Activated T-cell treated with anti-CD3 and anti-CD28 coated beads, Interleukin-2, amount 50 U/mL, for 24 hours (primary cell): ENCODE measurements around the gene LIG1.

Experiments used
- DNase-seq: peaks from one replicate; pipeline ENCODE4 v3.0.0-alpha.2; 2020
- H3K27ac Mint-ChIP-seq: 2 replicates; pipeline ENCODE4 v1.8.0; 2020; ENCODE audit warnings: mild to moderate bottlenecking, mixed read lengths
- H3K27me3 Mint-ChIP-seq: 2 replicates; pipeline ENCODE4 v1.8.0; 2020; ENCODE audit warnings: mixed read lengths
- H3K36me3 Mint-ChIP-seq: 2 replicates; pipeline ENCODE4 v1.8.0; 2020; ENCODE audit warnings: low read depth, mixed read lengths
- H3K4me1 Mint-ChIP-seq: 2 replicates; pipeline ENCODE4 v1.8.0; 2020; ENCODE audit warnings: low read depth, mixed read lengths
- H3K4me3 Mint-ChIP-seq: 2 replicates; pipeline ENCODE4 v1.8.0; 2020; ENCODE audit warnings: mild to moderate bottlenecking, moderate library complexity, mixed read lengths
- H3K9me3 Mint-ChIP-seq: 2 replicates; pipeline ENCODE4 v1.8.0; 2020; ENCODE audit warnings: mixed read lengths

Gene LIG1

GRCh38 chr19:48192750-48193149, 22.6 kb upstream of the LIG1 start:
- DNase-seq: no peak
- H3K36me3 Mint-ChIP-seq: peaks cover 39% of the 10 kb centered on the region
- H3K4me1 Mint-ChIP-seq: peaks cover 8% of the 10 kb centered on the region
- no peaks in the 10 kb centered on the region for H3K27me3 Mint-ChIP-seq
- no peak overlapping the region for H3K27ac Mint-ChIP-seq
- no peaks in the 10 kb centered on the region for H3K9me3 Mint-ChIP-seq
- no peak overlapping the region for H3K4me3 Mint-ChIP-seq

- Mint-ChIP-seq H3K4me3 (no peak overlapping the region), H3K9me3 (no peaks in the 10 kb centered on the region), H3K4me1 (peaks cover 8% of the 10 kb centered on the region), H3K27ac (peak overlapping the region; percentile 59), H3K27me3 (no peaks in the 10 kb centered on the region), H3K36me3 (peaks cover 39% of the 10 kb centered on the region)
- no peak for DNase-seq
Measured at GRCh38 chr19:48190885-48191284, 20.7 kb upstream of the LIG1 start.

GRCh38 chr19:48190288-48190884, 20.2 kb upstream of the LIG1 start:
- Mint-ChIP-seq H3K4me3 (no peak overlapping the region), H3K9me3 (no peaks in the 10 kb centered on the region), H3K4me1 (peaks cover 8% of the 10 kb centered on the region), H3K36me3 (peaks cover 39% of the 10 kb centered on the region), H3K27me3 (no peaks in the 10 kb centered on the region), H3K27ac (peak overlapping the region; percentile 59)
- DNase-seq: peak; percentile 69

GRCh38 chr19:48186541-48186991, 16.4 kb upstream of the LIG1 start:
- peaks cover 3% of the 10 kb centered on the region for H3K9me3 Mint-ChIP-seq
- H3K27me3 Mint-ChIP-seq: no peaks in the 10 kb centered on the region
- no peak overlapping the region for H3K4me3 Mint-ChIP-seq
- peaks cover 8% of the 10 kb centered on the region for H3K4me1 Mint-ChIP-seq
- no peak overlapping the region for H3K27ac Mint-ChIP-seq
- H3K36me3 Mint-ChIP-seq: peaks cover 58% of the 10 kb centered on the region
- DNase-seq: no peak

GRCh38 chr19:48186015-48186414, 15.9 kb upstream of the LIG1 start:
- H3K36me3 Mint-ChIP-seq: peaks cover 61% of the 10 kb centered on the region
- H3K4me3 Mint-ChIP-seq: no peak overlapping the region
- peaks cover 8% of the 10 kb centered on the region for H3K4me1 Mint-ChIP-seq

GRCh38 chr19:48183356-48183755, 13.2 kb upstream of the LIG1 start:
- H3K36me3 Mint-ChIP-seq: peaks cover 61% of the 10 kb centered on the region
- H3K27me3 Mint-ChIP-seq: no peaks in the 10 kb centered on the region
- no peak overlapping the region for H3K4me3 Mint-ChIP-seq
- H3K4me1 Mint-ChIP-seq: no peaks in the 10 kb centered on the region
- peaks cover 7% of the 10 kb centered on the region for H3K9me3 Mint-ChIP-seq
- no peak for DNase-seq
- no peak overlapping the region for H3K27ac Mint-ChIP-seq

More at GRCh38 chr19:48186015-48186414, 15.9 kb upstream of the LIG1 start:
- no peaks in the 10 kb centered on the region for H3K27me3 Mint-ChIP-seq
- no peak overlapping the region for H3K27ac Mint-ChIP-seq
- no peak for DNase-seq
- peaks cover 7% of the 10 kb centered on the region for H3K9me3 Mint-ChIP-seq

- Mint-ChIP-seq H3K27me3 (no peaks in the 10 kb centered on the region), H3K4me3 (no peak overlapping the region), H3K36me3 (peaks cover 54% of the 10 kb centered on the region), H3K27ac (no peak overlapping the region), H3K4me1 (no peaks in the 10 kb centered on the region), H3K9me3 (peaks cover 7% of the 10 kb centered on the region)
- no peak for DNase-seq
Measured at GRCh38 chr19:48182434-48182833, 12.3 kb upstream of the LIG1 start.

GRCh38 chr19:48181505-48181904, 11.4 kb upstream of the LIG1 start:
- no peak for DNase-seq
- peaks cover 60% of the 10 kb centered on the region for H3K36me3 Mint-ChIP-seq
- H3K4me1 Mint-ChIP-seq: peaks cover 3% of the 10 kb centered on the region

GRCh38 chr19:48176226-48176625, 6.1 kb upstream of the LIG1 start:
- Mint-ChIP-seq H3K27me3 (no peaks in the 10 kb centered on the region), H3K36me3 (peaks cover 73% of the 10 kb centered on the region), H3K4me3 (no peak overlapping the region), H3K4me1 (peaks cover 22% of the 10 kb centered on the region), H3K27ac (peak overlapping the region; percentile 50), H3K9me3 (peaks cover 1% of the 10 kb centered on the region)
- no peak for DNase-seq

More at GRCh38 chr19:48181505-48181904, 11.4 kb upstream of the LIG1 start:
- Mint-ChIP-seq H3K27me3 (no peaks in the 10 kb centered on the region), H3K4me3 (no peak overlapping the region), H3K9me3 (peaks cover 7% of the 10 kb centered on the region), H3K27ac (no peak overlapping the region)

GRCh38 chr19:48175578-48175977, 5.4 kb upstream of the LIG1 start:
- Mint-ChIP-seq H3K9me3 (no peaks in the 10 kb centered on the region), H3K4me3 (no peak overlapping the region), H3K27ac (peak overlapping the region; percentile 1), H3K27me3 (no peaks in the 10 kb centered on the region), H3K36me3 (peaks cover 75% of the 10 kb centered on the region), H3K4me1 (peaks cover 27% of the 10 kb centered on the region)
- no peak for DNase-seq

- H3K4me1 Mint-ChIP-seq: peaks cover 27% of the 10 kb centered on the region
- peaks cover 72% of the 10 kb centered on the region for H3K36me3 Mint-ChIP-seq
- DNase-seq: no peak
- H3K4me3 Mint-ChIP-seq: no peak overlapping the region
- H3K9me3 Mint-ChIP-seq: no peaks in the 10 kb centered on the region
- no peaks in the 10 kb centered on the region for H3K27me3 Mint-ChIP-seq
- H3K27ac Mint-ChIP-seq: no peak overlapping the region
Measured at GRCh38 chr19:48174445-48175030, 4.4 kb upstream of the LIG1 start.

GRCh38 chr19:48171710-48172109, 1.6 kb upstream of the LIG1 start:
- Mint-ChIP-seq H3K36me3 (peaks cover 75% of the 10 kb centered on the region), H3K27ac (no peak overlapping the region), H3K9me3 (no peaks in the 10 kb centered on the region), H3K4me3 (peak overlapping the region; percentile 94), H3K27me3 (no peaks in the 10 kb centered on the region), H3K4me1 (peaks cover 45% of the 10 kb centered on the region)
- no peak for DNase-seq

- H3K4me1 Mint-ChIP-seq: peaks cover 45% of the 10 kb centered on the region
- no peak for DNase-seq
- no peaks in the 10 kb centered on the region for H3K27me3 Mint-ChIP-seq
- H3K9me3 Mint-ChIP-seq: no peaks in the 10 kb centered on the region
- peak overlapping the region; percentile 94 for H3K4me3 Mint-ChIP-seq
- peaks cover 70% of the 10 kb centered on the region for H3K36me3 Mint-ChIP-seq
- H3K27ac Mint-ChIP-seq: peak overlapping the region; percentile 100
Measured at GRCh38 chr19:48170817-48171347, 738 bp upstream of the LIG1 start.

GRCh38 chr19:48169578-48169938, 586 bp downstream of the LIG1 start:
- Mint-ChIP-seq H3K4me3 (peak overlapping the region; percentile 94), H3K9me3 (no peaks in the 10 kb centered on the region)
- peak; percentile 92 for DNase-seq

GRCh38 chr19:48168689-48169088, 1.5 kb downstream of the LIG1 start:
- H3K4me3 Mint-ChIP-seq: peak overlapping the region; percentile 94
- peak overlapping the region; percentile 100 for H3K27ac Mint-ChIP-seq

More at GRCh38 chr19:48169578-48169938, 586 bp downstream of the LIG1 start:
- Mint-ChIP-seq H3K4me1 (peaks cover 41% of the 10 kb centered on the region), H3K27ac (peak overlapping the region; percentile 100), H3K27me3 (no peaks in the 10 kb centered on the region), H3K36me3 (peaks cover 70% of the 10 kb centered on the region)

More at GRCh38 chr19:48168689-48169088, 1.5 kb downstream of the LIG1 start:
- no peaks in the 10 kb centered on the region for H3K9me3 Mint-ChIP-seq
- H3K27me3 Mint-ChIP-seq: no peaks in the 10 kb centered on the region
- DNase-seq: no peak
- peaks cover 70% of the 10 kb centered on the region for H3K36me3 Mint-ChIP-seq
- H3K4me1 Mint-ChIP-seq: peaks cover 38% of the 10 kb centered on the region
